K562 (cell line): Measurements from ENCODE around the gene ATP9A. TPM values are rescaled to one million over a fixed set of nuclear protein-coding genes. Genes with fewer than 3 reads are reported as not detected.

Experiments used
- CC2D1A ChIP-seq: fragments of 450-650 bp; IDR thresholded peaks from 2 replicates; pipeline ENCODE4 v1.6.1; 2017; ENCODE audit warnings: mild to moderate bottlenecking
- DNMT1 ChIP-seq: fragments of 450-650 bp; IDR thresholded peaks from 2 replicates; pipeline ENCODE4 v1.6.1; 2016; ENCODE audit warnings: antibody characterized with exemption, mild to moderate bottlenecking
- FOS ChIP-seq: IDR thresholded peaks from 3 replicates; pipeline ENCODE4 v1.6.1; 2011; ENCODE audit not compliant: insufficient read length; ENCODE audit errors: extremely low read depth
- HDAC2 ChIP-seq: fragments of 450-650 bp; IDR thresholded peaks from 2 replicates; pipeline ENCODE4 v1.6.1; 2016; ENCODE audit warnings: mild to moderate bottlenecking
- HDAC8 ChIP-seq: fragments of 450-650 bp; IDR thresholded peaks from 2 replicates; pipeline ENCODE4 v1.6.1; 2016; ENCODE audit warnings: mild to moderate bottlenecking, missing genetic modification characterization, moderate library complexity, missing compliant biosample characterization
- MIER1 ChIP-seq: fragments of 450-650 bp; IDR thresholded peaks from 2 replicates; pipeline ENCODE4 v1.6.1; 2016; ENCODE audit warnings: antibody characterized with exemption, mild to moderate bottlenecking, low read depth
- YY1 ChIP-seq, 3 experiments: IDR thresholded peaks; 2 replicates each; pipeline ENCODE4 v1.6.1; 2011; ENCODE audit warnings: low read length in 2 of 3, mild to moderate bottlenecking in 2 of 3, moderate library complexity in 2 of 3, borderline replicate concordance in 1 of 3, control low read depth in 1 of 3, low read depth in 1 of 3; ENCODE audit not compliant: insufficient read depth in 3 of 3, insufficient replicate concordance in 2 of 3, control insufficient read depth in 1 of 3, insufficient read length in 1 of 3; ENCODE audit errors: extremely low read depth in 1 of 3
- ZNF174 ChIP-seq: fragments of 250-450 bp; sonication (Bioruptor Pico); IDR thresholded peaks from 2 replicates; pipeline ENCODE4 v1.4.0; 2020; ENCODE audit warnings: mild to moderate bottlenecking
- polyA plus RNA-seq, 8 experiments: library from polyadenylated mRNA; depleted of rRNA in 4 of 8; stranded (reverse) in 5 of 8; unstranded in 3 of 8; fragments of >200 nt; fragmentation: Nextera tagmentation in 2 of 8; fragmentation: Illumina TruSeq in 1 of 8; extraction: Ambion mirVana in 2 of 8; extraction: Trizol in 1 of 8; gene quantifications; 2 replicates each; pipeline versions ENCODE4 v1.2.1 to v1.2.3, GENCODE V29; 2011 to 2014; ENCODE audit warnings: inconsistent platforms in 1 of 8, missing spikeins in 1 of 8
- total RNA-seq, 7 experiments: library from RNA; depleted of rRNA in 6 of 7; stranded (reverse); fragments of >200 nt in 6 of 7; fragmentation: Illumina TruSeq in 2 of 7; extraction: Trizol in 2 of 7; gene quantifications; 2 replicates each; pipeline versions ENCODE4 v1.2.1 to v1.2.3, GENCODE V29; 2011 to 2021; ENCODE audit warnings: low replicate concordance in 1 of 7
- TF ChIP-seq, protein P1 (sequence below): fragments of 450-650 bp; IDR thresholded peaks from 2 replicates; pipeline ENCODE4 v1.6.1; 2018; ENCODE audit not compliant: partially characterized antibody
- TF ChIP-seq, protein P2 (sequence below): IDR thresholded peaks from 2 replicates; pipeline ENCODE4 v1.6.1; 2014; ENCODE audit warnings: antibody characterized with exemption

Gene ATP9A
- total and polyA plus RNA-seq, 9 of the 15 experiments (the other 6 are each of a cell fraction or from before 2014, with no cell fraction given) = 0.18 to 0.62 (median 0.29) TPM

DNA sequence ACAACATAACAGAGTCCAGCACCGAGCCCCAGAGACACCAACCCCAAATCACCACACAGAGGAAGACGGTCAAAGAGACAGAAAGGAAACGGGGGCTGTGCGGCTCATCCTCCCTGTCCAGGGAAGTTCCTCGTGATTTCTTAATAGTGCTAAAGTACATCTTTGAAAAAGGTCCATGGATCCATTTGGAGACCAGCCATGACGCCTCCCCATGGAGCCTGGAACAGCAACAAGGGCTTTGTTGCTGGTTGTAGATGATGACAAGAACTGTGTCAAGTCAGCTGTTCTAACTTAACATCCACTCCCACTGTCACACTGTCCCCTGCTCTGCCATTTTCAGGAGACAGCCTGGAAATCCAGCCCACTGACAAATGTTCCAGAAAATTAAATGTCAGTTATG, 99.7 kb downstream of the ATP9A start (continued):
- TF ChIP-seq, protein P1, sequence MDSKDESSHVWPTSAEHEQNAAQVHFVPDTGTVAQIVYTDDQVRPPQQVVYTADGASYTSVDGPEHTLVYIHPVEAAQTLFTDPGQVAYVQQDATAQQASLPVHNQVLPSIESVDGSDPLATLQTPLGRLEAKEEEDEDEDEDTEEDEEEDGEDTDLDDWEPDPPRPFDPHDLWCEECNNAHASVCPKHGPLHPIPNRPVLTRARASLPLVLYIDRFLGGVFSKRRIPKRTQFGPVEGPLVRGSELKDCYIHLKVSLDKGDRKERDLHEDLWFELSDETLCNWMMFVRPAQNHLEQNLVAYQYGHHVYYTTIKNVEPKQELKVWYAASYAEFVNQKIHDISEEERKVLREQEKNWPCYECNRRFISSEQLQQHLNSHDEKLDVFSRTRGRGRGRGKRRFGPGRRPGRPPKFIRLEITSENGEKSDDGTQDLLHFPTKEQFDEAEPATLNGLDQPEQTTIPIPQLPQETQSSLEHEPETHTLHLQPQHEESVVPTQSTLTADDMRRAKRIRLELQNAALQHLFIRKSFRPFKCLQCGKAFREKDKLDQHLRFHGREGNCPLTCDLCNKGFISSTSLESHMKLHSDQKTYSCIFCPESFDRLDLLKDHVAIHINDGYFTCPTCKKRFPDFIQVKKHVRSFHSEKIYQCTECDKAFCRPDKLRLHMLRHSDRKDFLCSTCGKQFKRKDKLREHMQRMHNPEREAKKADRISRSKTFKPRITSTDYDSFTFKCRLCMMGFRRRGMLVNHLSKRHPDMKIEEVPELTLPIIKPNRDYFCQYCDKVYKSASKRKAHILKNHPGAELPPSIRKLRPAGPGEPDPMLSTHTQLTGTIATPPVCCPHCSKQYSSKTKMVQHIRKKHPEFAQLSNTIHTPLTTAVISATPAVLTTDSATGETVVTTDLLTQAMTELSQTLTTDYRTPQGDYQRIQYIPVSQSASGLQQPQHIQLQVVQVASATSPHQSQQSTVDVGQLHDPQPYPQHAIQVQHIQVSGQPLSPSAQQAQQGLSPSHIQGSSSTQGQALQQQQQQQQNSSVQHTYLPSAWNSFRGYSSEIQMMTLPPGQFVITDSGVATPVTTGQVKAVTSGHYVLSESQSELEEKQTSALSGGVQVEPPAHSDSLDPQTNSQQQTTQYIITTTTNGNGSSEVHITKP = no peak
- TF ChIP-seq HDAC8 (tag) (no peak), FOS (no peak), CC2D1A (no peak), YY1 (IDR thresholded peaks at IDR 0.05; ENCODE audit: borderline replicate concordance in 1 of 3, control insufficient read depth in 1 of 3, extremely low read depth in 1 of 3, insufficient read depth in 3 of 3, insufficient read length in 1 of 3, insufficient replicate concordance in 2 of 3, low read depth in 1 of 3, low read length in 2 of 3) (no peak), ZNF174 (CRISPR knock-in tag) (no peak), DNMT1 (no peak), HDAC2 (no peak), MIER1 (no peak)
- TF ChIP-seq, protein P2, sequence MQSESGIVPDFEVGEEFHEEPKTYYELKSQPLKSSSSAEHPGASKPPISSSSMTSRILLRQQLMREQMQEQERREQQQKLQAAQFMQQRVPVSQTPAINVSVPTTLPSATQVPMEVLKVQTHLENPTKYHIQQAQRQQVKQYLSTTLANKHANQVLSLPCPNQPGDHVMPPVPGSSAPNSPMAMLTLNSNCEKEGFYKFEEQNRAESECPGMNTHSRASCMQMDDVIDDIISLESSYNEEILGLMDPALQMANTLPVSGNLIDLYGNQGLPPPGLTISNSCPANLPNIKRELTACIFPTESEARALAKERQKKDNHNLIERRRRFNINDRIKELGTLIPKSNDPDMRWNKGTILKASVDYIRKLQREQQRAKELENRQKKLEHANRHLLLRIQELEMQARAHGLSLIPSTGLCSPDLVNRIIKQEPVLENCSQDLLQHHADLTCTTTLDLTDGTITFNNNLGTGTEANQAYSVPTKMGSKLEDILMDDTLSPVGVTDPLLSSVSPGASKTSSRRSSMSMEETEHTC = no peak
